Islet precursor cell (in vitro differentiated cells): Measurements from ENCODE around the gene NOL6.
A peak's percentile ranks its signal among the peaks of the same experiment; 100 is the strongest.
"Not testable (repeated sequence)": the region's sequence is repeated elsewhere in the genome, so short reads cannot be mapped to it uniquely, and the experiment has no call there.

Source experiments
- DNase-seq: peaks from one replicate; pipeline ENCODE4 v3.0.0-alpha.2; 2018

The NOL6 gene, protein sequence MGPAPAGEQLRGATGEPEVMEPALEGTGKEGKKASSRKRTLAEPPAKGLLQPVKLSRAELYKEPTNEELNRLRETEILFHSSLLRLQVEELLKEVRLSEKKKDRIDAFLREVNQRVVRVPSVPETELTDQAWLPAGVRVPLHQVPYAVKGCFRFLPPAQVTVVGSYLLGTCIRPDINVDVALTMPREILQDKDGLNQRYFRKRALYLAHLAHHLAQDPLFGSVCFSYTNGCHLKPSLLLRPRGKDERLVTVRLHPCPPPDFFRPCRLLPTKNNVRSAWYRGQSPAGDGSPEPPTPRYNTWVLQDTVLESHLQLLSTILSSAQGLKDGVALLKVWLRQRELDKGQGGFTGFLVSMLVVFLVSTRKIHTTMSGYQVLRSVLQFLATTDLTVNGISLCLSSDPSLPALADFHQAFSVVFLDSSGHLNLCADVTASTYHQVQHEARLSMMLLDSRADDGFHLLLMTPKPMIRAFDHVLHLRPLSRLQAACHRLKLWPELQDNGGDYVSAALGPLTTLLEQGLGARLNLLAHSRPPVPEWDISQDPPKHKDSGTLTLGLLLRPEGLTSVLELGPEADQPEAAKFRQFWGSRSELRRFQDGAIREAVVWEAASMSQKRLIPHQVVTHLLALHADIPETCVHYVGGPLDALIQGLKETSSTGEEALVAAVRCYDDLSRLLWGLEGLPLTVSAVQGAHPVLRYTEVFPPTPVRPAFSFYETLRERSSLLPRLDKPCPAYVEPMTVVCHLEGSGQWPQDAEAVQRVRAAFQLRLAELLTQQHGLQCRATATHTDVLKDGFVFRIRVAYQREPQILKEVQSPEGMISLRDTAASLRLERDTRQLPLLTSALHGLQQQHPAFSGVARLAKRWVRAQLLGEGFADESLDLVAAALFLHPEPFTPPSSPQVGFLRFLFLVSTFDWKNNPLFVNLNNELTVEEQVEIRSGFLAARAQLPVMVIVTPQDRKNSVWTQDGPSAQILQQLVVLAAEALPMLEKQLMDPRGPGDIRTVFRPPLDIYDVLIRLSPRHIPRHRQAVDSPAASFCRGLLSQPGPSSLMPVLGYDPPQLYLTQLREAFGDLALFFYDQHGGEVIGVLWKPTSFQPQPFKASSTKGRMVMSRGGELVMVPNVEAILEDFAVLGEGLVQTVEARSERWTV

DNA sequence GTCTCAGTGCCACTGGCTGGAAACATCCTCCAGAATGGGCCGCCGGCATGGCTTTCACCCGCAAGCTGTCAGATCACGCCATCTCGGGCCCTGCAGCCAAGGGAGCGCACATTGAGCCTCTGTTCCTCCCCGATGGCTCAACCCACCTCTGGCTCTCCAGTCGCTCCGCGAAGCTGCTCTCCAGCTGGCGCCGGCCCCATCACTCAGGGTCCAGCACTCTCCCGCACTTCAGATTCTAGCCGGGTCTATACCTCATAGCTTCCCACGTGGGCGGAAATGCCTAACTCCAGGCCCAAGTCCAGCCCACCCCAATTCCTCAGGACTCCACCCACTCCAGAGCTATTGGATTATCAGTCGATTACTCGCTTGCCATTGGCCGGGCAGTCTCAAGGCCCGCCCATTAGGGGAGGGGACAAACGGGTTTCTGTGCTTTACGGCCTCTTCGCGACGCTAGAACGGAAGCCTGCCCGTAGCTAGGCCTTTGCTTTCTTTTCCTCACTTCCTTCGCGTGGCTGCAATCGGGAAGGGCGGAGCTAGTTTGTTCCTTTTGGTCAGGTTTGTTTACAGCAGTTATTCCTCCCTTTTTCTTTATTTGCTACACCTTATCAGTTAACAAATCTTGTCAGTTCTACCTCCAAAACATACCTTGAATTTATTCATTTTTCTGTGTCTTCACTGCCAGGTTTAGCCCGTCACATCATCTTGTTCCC, at the start of gene NOL6:
NOL6 (minus strand) TSS at position 282 of the 710 bp plus-strand sequence; CDS start at position 200, 82 bp downstream.
- DNase-seq, result peak; percentile 99

- DNase-seq, result not testable (repeated sequence)
Observed at GRCh38 chr9:33521861-33522260, 48.1 kb upstream of the NOL6 start.

GRCh38 chr9:33517934-33518577, 44.3 kb upstream of the NOL6 start:
- not testable (repeated sequence) for DNase-seq

DNA sequence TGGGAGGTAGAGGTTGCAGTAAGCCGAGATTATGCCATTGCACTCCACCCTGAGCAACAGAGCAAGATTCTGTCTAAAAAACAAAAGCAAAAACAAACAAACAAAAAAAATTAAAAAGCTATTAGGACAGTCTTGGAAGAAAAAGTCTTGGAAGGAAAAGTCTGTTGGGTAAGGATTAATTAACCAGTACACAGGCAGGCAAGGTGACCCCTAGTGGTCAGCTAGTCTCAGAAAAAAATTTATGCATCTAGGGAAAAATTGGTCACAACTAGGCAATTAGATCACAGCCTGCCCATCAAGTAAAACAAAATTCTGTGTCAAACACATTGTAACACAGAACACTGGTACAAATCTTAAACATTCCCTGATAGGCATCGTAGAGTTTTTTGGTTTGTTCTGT, 43.6 kb upstream of the NOL6 start:
- no peak for DNase-seq

DNA sequence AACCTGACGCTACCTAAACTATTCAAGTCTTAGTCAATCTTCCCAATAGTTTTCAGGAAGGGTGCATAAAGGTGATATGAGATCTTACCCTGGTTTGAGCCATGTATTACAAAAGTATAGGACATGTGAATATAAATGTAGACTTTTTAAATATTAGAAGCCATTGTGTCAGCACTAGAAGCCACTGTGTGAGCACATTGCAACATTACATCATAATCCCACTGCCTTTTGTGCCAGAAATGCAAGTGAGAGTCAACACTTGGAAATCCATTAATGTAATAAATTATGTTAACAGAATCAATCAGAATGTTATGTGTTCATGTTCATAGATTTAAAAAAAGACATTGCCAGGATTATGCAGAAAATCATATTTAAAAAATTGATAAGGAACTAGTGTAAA, 42.7 kb upstream of the NOL6 start:
- not testable (repeated sequence) for DNase-seq

DNA sequence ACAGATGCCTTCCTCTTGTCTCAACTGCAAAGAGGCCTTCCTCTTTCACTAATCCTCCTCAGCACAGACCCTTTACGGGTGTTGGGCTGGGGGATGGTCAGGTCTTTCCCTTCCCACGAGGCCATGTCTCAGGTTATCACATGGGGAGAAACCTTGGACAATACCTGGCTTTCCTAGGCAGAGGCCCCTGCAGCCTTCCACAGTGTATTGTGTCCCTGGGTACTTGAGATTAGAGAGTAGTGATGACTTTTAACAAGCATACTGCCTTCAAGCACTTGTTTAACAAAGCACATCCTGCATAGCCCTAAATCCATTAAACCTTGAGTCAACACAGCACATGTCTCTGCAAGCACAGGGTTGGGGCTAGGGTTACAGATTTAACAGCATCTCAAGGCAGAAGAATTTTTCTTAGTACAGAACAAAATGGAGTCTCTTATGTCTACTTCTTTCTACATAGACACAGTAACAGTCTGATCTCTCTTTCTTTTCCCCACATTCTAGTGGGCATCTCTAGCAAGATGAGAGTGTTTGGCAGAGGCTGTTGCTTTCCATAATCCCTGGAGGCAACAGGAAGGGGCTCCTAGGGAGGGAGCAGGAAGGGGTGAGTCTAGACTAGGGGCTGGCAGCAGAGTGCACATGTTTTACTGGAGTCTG, 41.7 kb upstream of the NOL6 start:
- DNase-seq, result not testable (repeated sequence)

DNA sequence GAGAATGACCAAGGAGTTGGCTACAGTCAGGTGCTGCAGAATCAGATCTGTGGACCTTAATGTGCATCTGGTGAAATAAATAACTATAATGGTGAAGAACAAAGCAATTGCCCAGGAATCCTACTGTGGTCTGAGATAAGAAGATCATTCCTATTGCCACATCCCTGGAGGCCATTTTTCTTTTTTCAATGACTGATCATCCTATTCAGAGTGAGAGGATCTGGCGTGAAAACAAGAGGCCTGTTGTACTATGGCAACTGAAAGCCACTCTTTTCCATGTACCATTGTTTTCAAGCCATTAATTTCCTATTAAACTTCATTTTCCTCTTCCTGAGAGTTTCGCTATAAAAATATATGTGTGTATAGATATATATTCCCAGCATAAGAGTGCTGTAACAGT, 38.8 kb upstream of the NOL6 start:
- DNase-seq, result not testable (repeated sequence)

GRCh38 chr9:33511184-33511517, 37.4 kb upstream of the NOL6 start:
- not testable (repeated sequence) for DNase-seq

DNA sequence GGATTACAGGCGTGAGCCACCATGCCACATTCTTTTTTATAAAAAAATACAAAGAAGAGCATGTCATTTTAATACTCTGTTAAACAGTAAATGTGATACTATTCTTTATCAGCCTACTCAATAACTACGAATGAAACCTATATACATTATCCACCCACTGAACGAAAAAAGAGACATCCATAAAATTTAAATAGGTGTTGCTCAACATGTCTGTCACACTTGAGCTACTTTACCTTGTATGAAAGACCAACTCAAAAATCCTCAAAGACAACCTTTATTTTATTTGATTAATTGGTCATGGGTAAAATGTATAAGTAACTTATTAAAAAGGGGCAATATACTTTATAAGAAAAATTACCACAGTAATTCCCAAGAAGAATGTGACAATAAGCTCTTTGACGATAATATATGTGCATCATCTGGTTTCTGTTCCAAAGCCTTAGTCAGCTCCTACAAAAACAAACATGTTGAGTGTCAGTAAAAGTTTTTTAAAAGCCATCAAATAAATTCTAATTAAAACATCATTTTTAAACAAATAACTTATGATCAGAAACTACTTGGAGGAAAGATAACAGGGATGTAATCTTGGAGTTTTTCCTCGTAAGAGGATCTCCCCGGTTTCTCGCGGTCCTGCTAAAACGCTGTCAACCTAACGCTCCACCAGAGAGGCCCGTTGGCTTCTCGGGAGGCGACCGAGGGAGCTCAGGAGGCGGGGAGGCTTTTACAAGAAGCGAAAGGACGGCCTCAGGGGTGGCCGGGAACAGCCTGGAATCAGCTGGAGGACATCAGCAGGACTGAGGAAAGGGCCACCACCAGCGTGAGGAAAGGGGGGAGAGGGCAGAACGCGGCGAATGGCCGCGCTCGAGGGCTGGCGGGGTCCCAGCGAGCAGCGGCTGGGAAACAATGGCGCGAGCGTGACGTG, 36.8 kb upstream of the NOL6 start:
- DNase-seq, result peak; percentile 85

GRCh38 chr9:33506626-33507370, 33.1 kb upstream of the NOL6 start:
- DNase-seq, result peak; percentile 86

- no peak for DNase-seq
Observed at GRCh38 chr9:33498387-33498786, 24.7 kb upstream of the NOL6 start.

DNA sequence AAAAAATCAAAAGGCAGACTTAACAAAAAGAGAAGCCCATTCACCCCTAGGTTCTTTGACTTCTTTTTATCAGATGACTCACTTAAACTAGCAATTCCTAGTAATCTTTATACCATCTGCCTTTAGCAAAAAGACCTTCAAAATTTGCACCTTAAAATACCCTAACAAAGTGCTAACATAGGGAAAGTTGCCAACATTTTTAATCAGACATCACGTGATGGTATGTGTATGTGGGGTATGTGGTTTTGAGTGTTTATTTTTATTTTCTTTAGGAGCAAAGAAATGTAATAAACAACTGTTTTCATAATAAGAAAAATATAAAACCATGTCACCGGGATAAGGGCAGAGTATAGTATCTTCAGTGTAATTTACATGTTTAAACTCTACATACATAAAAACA, 20.1 kb upstream of the NOL6 start:
- DNase-seq, result not testable (repeated sequence)

DNA sequence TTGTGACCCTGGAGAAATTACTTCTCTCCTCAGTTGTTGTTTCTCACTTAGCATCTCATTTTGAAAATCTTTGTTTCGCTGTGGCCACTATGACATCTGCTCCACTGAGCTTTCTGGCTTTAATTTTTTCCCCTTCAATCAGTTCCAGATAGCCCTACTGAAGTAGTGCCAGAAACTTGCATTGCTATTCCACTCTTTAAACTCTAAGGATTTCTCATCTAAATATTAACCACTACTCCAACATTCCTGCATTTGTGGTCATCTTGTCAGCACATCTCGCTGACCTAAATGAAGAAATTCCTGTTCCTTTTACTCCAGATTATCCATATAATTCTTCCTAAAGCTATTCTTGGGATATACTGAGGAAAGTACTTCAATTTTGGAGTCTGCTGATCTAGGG, 15.3 kb upstream of the NOL6 start:
- no peak for DNase-seq

DNA sequence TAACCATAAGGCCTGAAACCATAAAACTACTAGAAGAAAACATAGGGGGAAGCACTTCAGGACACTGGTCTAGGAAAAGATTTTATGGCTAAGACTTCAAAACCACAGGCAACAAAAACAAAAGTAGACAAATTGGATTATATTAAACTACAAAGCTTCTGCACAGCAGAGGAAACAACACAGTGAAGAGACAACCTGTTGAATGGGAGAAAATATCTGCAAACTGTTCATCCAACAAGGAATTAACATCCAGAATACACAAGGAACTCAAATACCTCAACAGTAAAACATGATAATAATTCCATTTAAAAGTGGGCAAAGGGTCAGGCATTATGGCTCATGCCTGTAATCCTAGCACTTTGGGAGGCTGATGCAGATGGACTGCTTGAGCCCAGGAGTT, 11.6 kb upstream of the NOL6 start:
- not testable (repeated sequence) for DNase-seq

GRCh38 chr9:33480976-33481375, 7.3 kb upstream of the NOL6 start:
- DNase-seq, result no peak

GRCh38 chr9:33480106-33480505, 6.4 kb upstream of the NOL6 start:
- no peak for DNase-seq

DNA sequence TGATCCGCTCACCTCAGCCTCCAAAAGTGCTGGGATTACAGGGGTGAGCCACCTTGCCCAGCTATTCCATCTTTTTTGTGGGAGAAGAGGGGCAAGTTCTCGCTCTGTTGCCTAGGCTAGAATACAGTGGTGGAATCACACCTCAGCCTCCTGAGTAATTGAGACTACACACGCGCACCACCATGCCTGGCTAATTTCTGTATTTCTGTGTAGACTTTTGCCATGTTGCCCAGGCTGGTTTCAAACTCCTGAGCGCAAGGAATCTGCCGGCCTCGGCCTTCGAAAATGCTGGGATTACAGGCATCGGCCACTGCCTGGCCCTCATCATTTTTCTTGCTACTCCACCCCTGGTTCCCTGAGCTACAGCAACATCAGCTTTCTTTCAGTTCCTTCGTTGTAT, 2.8 kb upstream of the NOL6 start:
- no peak for DNase-seq

DNA sequence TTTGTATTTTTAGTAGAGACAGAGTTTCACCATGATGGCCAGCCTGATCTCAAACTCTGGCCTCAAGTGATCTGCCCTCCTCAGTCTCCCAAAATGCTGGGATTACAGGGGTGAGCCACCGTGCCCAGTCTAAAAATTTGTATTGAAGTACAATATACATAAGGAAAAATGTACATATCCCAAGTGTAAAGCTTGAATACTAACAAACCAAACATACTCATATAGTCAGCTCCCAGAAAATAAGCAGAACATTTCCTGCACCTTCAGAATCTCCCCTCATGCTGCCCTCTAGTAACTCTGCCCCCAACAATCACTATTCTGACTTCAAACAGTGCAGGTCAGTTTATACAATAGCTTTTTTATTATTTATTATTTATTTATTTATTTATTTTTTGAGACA, 1.6 kb upstream of the NOL6 start:
- no peak for DNase-seq

DNA sequence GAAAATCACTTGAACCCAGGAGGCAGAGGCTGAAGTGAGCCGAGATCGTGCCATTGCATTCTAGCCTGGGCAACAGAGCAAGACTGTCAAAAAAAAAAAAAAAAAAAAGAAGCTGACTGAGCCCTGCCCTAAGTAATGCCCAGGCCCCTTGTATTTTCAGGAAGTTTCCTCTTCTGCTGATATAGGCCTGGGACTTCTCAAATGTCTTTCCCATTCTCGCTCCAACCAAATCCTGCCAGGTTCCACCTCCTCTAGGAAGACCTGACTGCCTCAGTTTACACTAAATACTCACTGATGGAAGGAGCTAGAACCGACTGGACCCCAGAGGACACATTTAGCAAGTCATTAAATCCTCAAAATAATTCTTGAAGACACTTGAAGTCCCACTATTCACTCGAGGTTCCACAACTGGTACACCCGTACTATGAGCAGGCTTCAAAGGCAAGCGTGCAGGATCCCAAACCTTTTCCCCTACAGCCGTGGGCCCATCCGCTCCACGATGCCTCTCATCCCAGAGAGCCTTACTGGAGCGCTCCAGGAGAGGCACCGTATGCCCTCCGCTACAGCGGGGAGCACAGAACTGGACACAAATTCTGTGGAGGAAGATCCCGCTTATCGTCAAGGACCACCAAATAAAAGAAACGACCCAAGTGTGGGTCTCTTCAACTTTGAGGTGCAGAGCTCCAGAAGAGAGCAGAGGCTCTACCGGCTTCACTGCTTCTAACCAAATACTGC, 676 bp downstream of the NOL6 start:
- peak; percentile 43 for DNase-seq
